ENCODE results near the gene KPTN. TPM values are rescaled to one million over a fixed set of nuclear protein-coding genes. Genes with fewer than 3 reads are reported as not detected.

Gene KPTN
- total and polyA plus RNA-seq, 2 donors (not counting 1 experiment from before 2014, with no cell fraction given) = 5.3 to 6.9 TPM

DNA sequence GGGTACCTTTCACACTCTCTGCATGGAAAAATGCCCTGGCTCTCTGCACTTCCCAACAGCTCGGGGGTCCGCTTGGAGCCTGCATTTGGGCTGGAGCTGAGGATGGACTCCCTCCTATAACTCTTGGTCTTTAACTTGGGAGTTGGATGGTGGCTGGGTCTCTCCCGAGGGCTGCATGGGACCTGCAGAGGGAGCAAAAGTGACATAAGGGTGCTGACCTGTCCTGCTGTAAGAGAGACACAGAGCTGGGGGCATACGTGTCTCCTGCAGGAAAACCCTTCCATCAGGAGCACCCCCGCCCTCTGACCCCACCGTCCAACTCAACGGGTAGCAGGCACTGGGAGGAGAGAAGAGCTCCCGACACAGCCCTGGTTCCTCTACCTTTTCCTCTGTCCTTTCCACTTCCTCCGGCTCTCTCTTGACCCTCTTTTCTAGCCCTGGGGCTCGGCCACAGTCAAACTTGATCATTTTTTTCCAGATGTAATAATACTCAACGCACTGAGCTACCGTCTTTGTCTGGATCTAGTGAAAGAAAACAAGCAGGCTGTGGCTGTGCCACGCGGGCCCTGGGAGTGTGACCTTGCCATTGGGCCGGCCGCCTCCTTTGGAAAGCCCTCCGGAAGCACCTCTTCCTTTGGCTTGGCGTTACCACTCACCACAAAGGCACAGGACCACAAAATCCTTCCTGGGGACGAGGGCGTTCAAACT lies 37.6 kb upstream of the KPTN start:
- H3K36me3 ChIP-seq (ENCODE audit: control insufficient read depth, insufficient read depth, low read length) = no peaks in the 10 kb centered on the region
- no peak for DNase-seq (ENCODE audit: low read depth in 2 of 2)
- no peaks in the 10 kb centered on the region for H4K20me1 ChIP-seq (ENCODE audit: control insufficient read depth, extremely low read depth, insufficient read depth, low read length)
- no peaks in the 10 kb centered on the region for H3K79me2 ChIP-seq (ENCODE audit: control insufficient read depth, insufficient read depth, low read length)
- H3K4me2 ChIP-seq (ENCODE audit: extremely low read depth, insufficient read depth, low read length) = no peak overlapping the region
- H2AFZ ChIP-seq (ENCODE audit: low read length) = no peak overlapping the region
- TF ChIP-seq EZH2 (IDR thresholded peaks at IDR 0.05; ENCODE audit: low read length, missing control alignments) = no peak
- TF ChIP-seq, protein P1, sequence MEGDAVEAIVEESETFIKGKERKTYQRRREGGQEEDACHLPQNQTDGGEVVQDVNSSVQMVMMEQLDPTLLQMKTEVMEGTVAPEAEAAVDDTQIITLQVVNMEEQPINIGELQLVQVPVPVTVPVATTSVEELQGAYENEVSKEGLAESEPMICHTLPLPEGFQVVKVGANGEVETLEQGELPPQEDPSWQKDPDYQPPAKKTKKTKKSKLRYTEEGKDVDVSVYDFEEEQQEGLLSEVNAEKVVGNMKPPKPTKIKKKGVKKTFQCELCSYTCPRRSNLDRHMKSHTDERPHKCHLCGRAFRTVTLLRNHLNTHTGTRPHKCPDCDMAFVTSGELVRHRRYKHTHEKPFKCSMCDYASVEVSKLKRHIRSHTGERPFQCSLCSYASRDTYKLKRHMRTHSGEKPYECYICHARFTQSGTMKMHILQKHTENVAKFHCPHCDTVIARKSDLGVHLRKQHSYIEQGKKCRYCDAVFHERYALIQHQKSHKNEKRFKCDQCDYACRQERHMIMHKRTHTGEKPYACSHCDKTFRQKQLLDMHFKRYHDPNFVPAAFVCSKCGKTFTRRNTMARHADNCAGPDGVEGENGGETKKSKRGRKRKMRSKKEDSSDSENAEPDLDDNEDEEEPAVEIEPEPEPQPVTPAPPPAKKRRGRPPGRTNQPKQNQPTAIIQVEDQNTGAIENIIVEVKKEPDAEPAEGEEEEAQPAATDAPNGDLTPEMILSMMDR (conservative IDR thresholded peaks at IDR 0.05 in 1 of 2, IDR thresholded peaks at IDR 0.05 in 1 of 2; ENCODE audit: low read depth in 1 of 2, low read length in 2 of 2) = no peak
- no peaks in the 10 kb centered on the region for H3K4me1 ChIP-seq (ENCODE audit: control insufficient read depth, extremely low read depth, insufficient read depth, low read length)
- H3K4me3 ChIP-seq (replicated peaks in 1 of 4; ENCODE audit: control extremely low read depth in 1 of 4, insufficient read depth in 1 of 4, low read depth in 3 of 4, low read length in 4 of 4) = no peak overlapping the region
- peaks cover 13% of the 10 kb centered on the region for H3K27me3 ChIP-seq (ENCODE audit: control insufficient read depth, insufficient read depth, low read length)
- H3K9me3 ChIP-seq (ENCODE audit: control insufficient read depth, insufficient read depth, low read depth, low read length) = no peaks in the 10 kb centered on the region
- H3K9ac ChIP-seq (ENCODE audit: insufficient read depth, low read length) = no peak overlapping the region
- H3K27ac ChIP-seq (ENCODE audit: insufficient read depth, low read length) = no peak overlapping the region

GRCh38 chr19:47520839-47521238 lies 36.8 kb upstream of the KPTN start:
- TF ChIP-seq, protein P1 (conservative IDR thresholded peaks at IDR 0.05 in 1 of 2, IDR thresholded peaks at IDR 0.05 in 1 of 2; ENCODE audit: low read depth in 1 of 2, low read length in 2 of 2) = no peak
- no peak overlapping the region for H3K4me2 ChIP-seq (ENCODE audit: extremely low read depth, insufficient read depth, low read length)
- H3K4me3 ChIP-seq (replicated peaks in 1 of 4; ENCODE audit: control extremely low read depth in 1 of 4, insufficient read depth in 1 of 4, low read depth in 3 of 4, low read length in 4 of 4) = no peak overlapping the region
- no peaks in the 10 kb centered on the region for H3K9me3 ChIP-seq (ENCODE audit: control insufficient read depth, insufficient read depth, low read depth, low read length)
- H3K36me3 ChIP-seq (ENCODE audit: control insufficient read depth, insufficient read depth, low read length) = no peaks in the 10 kb centered on the region
- no peaks in the 10 kb centered on the region for H3K4me1 ChIP-seq (ENCODE audit: control insufficient read depth, extremely low read depth, insufficient read depth, low read length)
- H3K27me3 ChIP-seq (ENCODE audit: control insufficient read depth, insufficient read depth, low read length) = peaks cover 13% of the 10 kb centered on the region
- no peak overlapping the region for H3K27ac ChIP-seq (ENCODE audit: insufficient read depth, low read length)
- no peaks in the 10 kb centered on the region for H4K20me1 ChIP-seq (ENCODE audit: control insufficient read depth, extremely low read depth, insufficient read depth, low read length)
- no peaks in the 10 kb centered on the region for H3K79me2 ChIP-seq (ENCODE audit: control insufficient read depth, insufficient read depth, low read length)
- no peak for DNase-seq (ENCODE audit: low read depth in 2 of 2)
- H2AFZ ChIP-seq (ENCODE audit: low read length) = no peak overlapping the region
- no peak overlapping the region for H3K9ac ChIP-seq (ENCODE audit: insufficient read depth, low read length)

- no peak overlapping the region for H3K27ac ChIP-seq (ENCODE audit: insufficient read depth, low read length)
- H4K20me1 ChIP-seq (ENCODE audit: control insufficient read depth, extremely low read depth, insufficient read depth, low read length) = no peaks in the 10 kb centered on the region
- no peaks in the 10 kb centered on the region for H3K36me3 ChIP-seq (ENCODE audit: control insufficient read depth, insufficient read depth, low read length)
- H3K9ac ChIP-seq (ENCODE audit: insufficient read depth, low read length) = no peak overlapping the region
- no peaks in the 10 kb centered on the region for H3K9me3 ChIP-seq (ENCODE audit: control insufficient read depth, insufficient read depth, low read depth, low read length)
- no peaks in the 10 kb centered on the region for H3K4me1 ChIP-seq (ENCODE audit: control insufficient read depth, extremely low read depth, insufficient read depth, low read length)
- H3K79me2 ChIP-seq (ENCODE audit: control insufficient read depth, insufficient read depth, low read length) = no peaks in the 10 kb centered on the region
- H3K4me3 ChIP-seq (replicated peaks in 1 of 4; ENCODE audit: control extremely low read depth in 1 of 4, insufficient read depth in 1 of 4, low read depth in 3 of 4, low read length in 4 of 4) = no peak overlapping the region
- H3K27me3 ChIP-seq (ENCODE audit: control insufficient read depth, insufficient read depth, low read length) = peaks cover 13% of the 10 kb centered on the region
- TF ChIP-seq EZH2 (IDR thresholded peaks at IDR 0.05; ENCODE audit: low read length, missing control alignments) = no peak
- TF ChIP-seq, protein P1 (conservative IDR thresholded peaks at IDR 0.05 in 1 of 2, IDR thresholded peaks at IDR 0.05 in 1 of 2; ENCODE audit: low read depth in 1 of 2, low read length in 2 of 2) = no peak
- no peak overlapping the region for H3K4me2 ChIP-seq (ENCODE audit: extremely low read depth, insufficient read depth, low read length)
- H2AFZ ChIP-seq (ENCODE audit: low read length) = no peak overlapping the region
- DNase-seq (ENCODE audit: low read depth in 2 of 2) = no peak
These were observed 36.4 kb upstream of the KPTN start for GRCh38 chr19:47520343-47520806.

Data from fibroblast of lung (primary cell).